Liver (tissue), 9 donors: Measurements from ENCODE around the gene MAP3K3. TPM values are rescaled to one million over a fixed set of nuclear protein-coding genes. Genes with fewer than 3 reads are reported as not detected.

Experiments
- DNase-seq: peaks from one replicate; pipeline ENCODE4 v3.0.0-alpha.2; 2017; ENCODE audit warnings: low spot score
- H3K27ac ChIP-seq, 2 donors: one replicate each; pipeline ENCODE4 v1.7.0; 2013; ENCODE audit warnings: inconsistent platforms in 2 of 2, low read length in 2 of 2, control low read depth in 1 of 2, low read depth in 1 of 2, mild to moderate bottlenecking in 1 of 2
- H3K27me3 ChIP-seq, 4 donors: one replicate each; pipeline versions ENCODE4 v1.6.1 to v1.7.0; 2013; ENCODE audit warnings: low read length in 3 of 4, inconsistent platforms in 1 of 4, mild to moderate bottlenecking in 1 of 4, moderate library complexity in 1 of 4; ENCODE audit not compliant: control insufficient read depth in 4 of 4, insufficient read depth in 4 of 4
- H3K36me3 ChIP-seq, 4 donors: one replicate each; pipeline versions ENCODE4 v1.6.1 to v1.7.0; 2013; ENCODE audit warnings: low read length in 3 of 4, mild to moderate bottlenecking in 3 of 4, low read depth in 1 of 4, moderate library complexity in 1 of 4; ENCODE audit not compliant: control insufficient read depth in 4 of 4, insufficient read depth in 3 of 4
- H3K4me1 ChIP-seq, 4 donors: one replicate each; pipeline versions ENCODE4 v1.6.1 to v1.7.0; 2013; ENCODE audit warnings: low read length in 3 of 4, mild to moderate bottlenecking in 3 of 4, moderate library complexity in 1 of 4; ENCODE audit not compliant: control insufficient read depth in 4 of 4, insufficient read depth in 4 of 4
- H3K4me3 ChIP-seq, 3 donors: one replicate each; pipeline versions ENCODE4 v1.6.1 to v1.7.0; 2013; ENCODE audit warnings: low read length in 3 of 3, control low read depth in 1 of 3, low read depth in 1 of 3, mild to moderate bottlenecking in 1 of 3
- H3K9ac ChIP-seq, 2 donors: one replicate each; pipeline ENCODE4 v1.7.0; 2013; ENCODE audit warnings: low read length in 2 of 2, mild to moderate bottlenecking in 2 of 2, moderate library complexity in 2 of 2, control low read depth in 1 of 2, low read depth in 1 of 2
- H3K9me3 ChIP-seq, 4 donors: one replicate each; pipeline versions ENCODE4 v1.6.1 to v1.7.0; 2013; ENCODE audit warnings: low read length in 3 of 4; ENCODE audit not compliant: control insufficient read depth in 4 of 4
- EGR1 ChIP-seq, 2 donors: IDR thresholded peaks; 2 replicates each; pipeline ENCODE4 v1.6.1; 2016 to 2018; ENCODE audit warnings: antibody characterized with exemption in 2 of 2, low read depth in 2 of 2
- FOXA1 ChIP-seq: IDR thresholded peaks from 2 replicates; pipeline ENCODE4 v1.6.1; 2016; ENCODE audit warnings: antibody characterized with exemption
- FOXA2 ChIP-seq: IDR thresholded peaks from 2 replicates; pipeline ENCODE4 v1.6.1; 2016; ENCODE audit warnings: antibody characterized with exemption
- GABPA ChIP-seq, 2 donors: IDR thresholded peaks in 1 of 2; conservative IDR thresholded peaks in 1 of 2; 2 replicates each; pipeline ENCODE4 v1.6.1; 2016; ENCODE audit warnings: antibody characterized with exemption in 2 of 2, mild to moderate bottlenecking in 1 of 2, moderate library complexity in 1 of 2
- JUND ChIP-seq, 2 donors: IDR thresholded peaks; 2 replicates each; pipeline ENCODE4 v1.6.1; 2016; ENCODE audit warnings: antibody characterized with exemption in 2 of 2
- MAX ChIP-seq: IDR thresholded peaks from 2 replicates; pipeline ENCODE4 v1.6.1; 2016; ENCODE audit warnings: antibody characterized with exemption
- RAD21 ChIP-seq, 2 donors: IDR thresholded peaks; 2 replicates each; pipeline ENCODE4 v1.6.1; 2016; ENCODE audit warnings: antibody characterized with exemption in 2 of 2, mild to moderate bottlenecking in 2 of 2
- REST ChIP-seq: IDR thresholded peaks from 2 replicates; pipeline ENCODE4 v1.6.1; 2016; ENCODE audit warnings: antibody characterized with exemption, mild to moderate bottlenecking
- RXRA ChIP-seq, 2 donors: IDR thresholded peaks; 2 replicates each; pipeline ENCODE4 v1.6.1; 2017 to 2018; ENCODE audit warnings: antibody characterized with exemption in 2 of 2, mild to moderate bottlenecking in 1 of 2
- TAF1 ChIP-seq: conservative IDR thresholded peaks from 2 replicates; pipeline ENCODE4 v1.6.1; 2016; ENCODE audit warnings: antibody characterized with exemption, mild to moderate bottlenecking
- YY1 ChIP-seq: IDR thresholded peaks from 2 replicates; pipeline ENCODE4 v1.6.1; 2016; ENCODE audit warnings: antibody characterized with exemption, mild to moderate bottlenecking
- ZBTB33 ChIP-seq: IDR thresholded peaks from 2 replicates; pipeline ENCODE4 v1.6.1; 2016; ENCODE audit warnings: antibody characterized with exemption
- WGBS: extraction: QIAGEN DNeasy Blood & Tissue Kit; methylation state at CpG from one replicate; pipeline ENCODE4 v1.1.7; 2013; 5-methylcytosine and 5-hydroxymethylcytosine counted together
- polyA plus RNA-seq, 2 donors: library from polyadenylated mRNA; stranded (reverse) in 1 of 2; unstranded in 1 of 2; fragments of 200-250 nt in 1 of 2; fragments of >200 nt in 1 of 2; fragmentation: Nextera tagmentation in 1 of 2; extraction: Ambion mirVana in 1 of 2; gene quantifications; one replicate each; pipeline versions ENCODE4 v1.2.1 to v1.2.3, GENCODE V29; 2013 to 2015
- total RNA-seq, 2 donors: library from RNA; depleted of rRNA; stranded (reverse); fragments of >200 nt; gene quantifications; one replicate each; pipeline ENCODE4 v1.2.3, GENCODE V29; 2014
- donor health status: healthy.
- donor health status: healthy.
- donor health status: healthy.
- donor health status: healthy.
- donor health status: healthy.

Gene MAP3K3
- total and polyA plus RNA-seq, 4 donors: 3.9 to 28.7 (median 11.0) TPM

- TF ChIP-seq REST (peak; percentile 35), FOXA1 (no peak), YY1 (no peak), FOXA2 (no peak), ZBTB33 (no peak), MAX (peak; percentile 61), EGR1 (IDR thresholded peaks at IDR 0.05; ENCODE audit: low read depth in 2 of 2) (peak; percentile 71 to 76)
Observed at GRCh38 chr17:63675607-63676546, 53.7 kb downstream of the MAP3K3 start (continued).

GRCh38 chr17:63676584-63676983 is 54.4 kb downstream of the MAP3K3 start:
- no peak for TF ChIP-seq MAX
- no peak for TF ChIP-seq RXRA (IDR thresholded peaks at IDR 0.05)
- no peak for TF ChIP-seq JUND (IDR thresholded peaks at IDR 0.05)
- TF ChIP-seq FOXA2: no peak
- no peak for TF ChIP-seq FOXA1
- TF ChIP-seq GABPA (IDR thresholded peaks at IDR 0.05 in 1 of 2, conservative IDR thresholded peaks at IDR 0.05 in 1 of 2): no peak
- TF ChIP-seq TAF1: no peak
- no peak for TF ChIP-seq RAD21 (IDR thresholded peaks at IDR 0.05)
- no peak for TF ChIP-seq YY1
- no peak for TF ChIP-seq ZBTB33
- H3K27ac ChIP-seq: peak overlapping the region in 1 of 2 donors; percentile 81
- H3K27me3 ChIP-seq: no peaks in the 10 kb centered on the region
- peaks cover 1 to 30% (median 21%) of the 10 kb centered on the region in 4 donors for H3K4me1 ChIP-seq
- no peak overlapping the region for H3K4me3 ChIP-seq
- 42% methylated on average over 3 of the region's 3 CpGs for WGBS
- no peak for DNase-seq
- no peak overlapping the region for H3K9ac ChIP-seq
- peaks cover 0 to 8% (median 3%) of the 10 kb centered on the region in 4 donors for H3K36me3 ChIP-seq
- H3K9me3 ChIP-seq: no peaks in the 10 kb centered on the region
